Left lung (tissue), 10 donors: ENCODE results near the gene PARG. TPM values are rescaled to one million over a fixed set of nuclear protein-coding genes. Genes with fewer than 3 reads are reported as not detected.
"Not testable (repeated sequence)": the region's sequence is repeated elsewhere in the genome, so short reads cannot be mapped to it uniquely, and the experiment has no call there.

ENCODE experiments used
- ATAC-seq: fragments of 200-7000 bp; cut with Tn5 transposase; one replicate; pipeline ENCODE4 v1.9.1; 2020; ENCODE audit warnings: moderate library complexity
- DNase-seq, 4 donors: peaks; one replicate each; pipeline ENCODE4 v3.0.0-alpha.2; 2013 to 2020
- H3K27ac ChIP-seq, 2 donors: fragments of 200-600 bp; sonication (generic) in 1 of 2; one replicate each; pipeline versions ENCODE4 v1.5.0 to v1.8.0; 2020 to 2021
- H3K27me3 ChIP-seq, 2 donors: fragments of 200-600 bp; sonication (generic) in 1 of 2; one replicate each; pipeline versions ENCODE4 v1.5.0 to v1.8.0; 2020 to 2021
- H3K36me3 ChIP-seq, 2 donors: fragments of 200-600 bp; sonication (generic) in 1 of 2; one replicate each; pipeline versions ENCODE4 v1.5.0 to v1.8.0; 2020 to 2021
- H3K4me1 ChIP-seq, 2 donors: fragments of 200-600 bp; one replicate each; pipeline ENCODE4 v1.8.0; 2021
- H3K4me3 ChIP-seq, 2 donors: fragments of 200-600 bp; sonication (generic) in 1 of 2; one replicate each; pipeline versions ENCODE4 v1.5.0 to v1.8.0; 2020 to 2021; ENCODE audit warnings: mild to moderate bottlenecking in 1 of 2
- H3K9me3 ChIP-seq, 2 donors: fragments of 200-600 bp; sonication (generic) in 1 of 2; one replicate each; pipeline versions ENCODE4 v1.5.0 to v1.8.0; 2020 to 2021
- intact Hi-C, 2 donors: fragments of 100-400 bp; cut with DNase I; formaldehyde crosslinking; loops; one replicate each; pipeline versions ENCODE4 v1.11.2 to v1.14.2; 2022
- polyA plus RNA-seq, 6 donors: library from polyadenylated mRNA; unstranded; fragments of 120-200 nt; gene quantifications; one replicate each; pipeline ENCODE4 v1.2.1, GENCODE V29; 2013; ENCODE audit not compliant: insufficient read length in 6 of 6
- total RNA-seq, 2 donors: library from RNA; stranded (reverse); fragmentation: NEBNext Ultra II Directional; extraction: Animal tissue kit (Norgen Biotek cat#: 25700); gene quantifications; one replicate each; pipeline ENCODE4 v1.2.1, GENCODE V29; 2021
- TF ChIP-seq, protein P1 (sequence below), 2 donors: fragments of 200-600 bp; sonication (generic) in 1 of 2; IDR thresholded peaks; one replicate each; pipeline versions ENCODE4 v1.5.0 to v1.8.0; 2021; ENCODE audit warnings: antibody characterized with exemption in 2 of 2
- donor health status: DM: no; HTN: yes; CAD: no.
- donor health status: DM: no; HTN: no; CAD: no.

PARG gene
- total and polyA plus RNA-seq, 8 donors = 21.5 to 34.4 (median 29.9) TPM

DNA sequence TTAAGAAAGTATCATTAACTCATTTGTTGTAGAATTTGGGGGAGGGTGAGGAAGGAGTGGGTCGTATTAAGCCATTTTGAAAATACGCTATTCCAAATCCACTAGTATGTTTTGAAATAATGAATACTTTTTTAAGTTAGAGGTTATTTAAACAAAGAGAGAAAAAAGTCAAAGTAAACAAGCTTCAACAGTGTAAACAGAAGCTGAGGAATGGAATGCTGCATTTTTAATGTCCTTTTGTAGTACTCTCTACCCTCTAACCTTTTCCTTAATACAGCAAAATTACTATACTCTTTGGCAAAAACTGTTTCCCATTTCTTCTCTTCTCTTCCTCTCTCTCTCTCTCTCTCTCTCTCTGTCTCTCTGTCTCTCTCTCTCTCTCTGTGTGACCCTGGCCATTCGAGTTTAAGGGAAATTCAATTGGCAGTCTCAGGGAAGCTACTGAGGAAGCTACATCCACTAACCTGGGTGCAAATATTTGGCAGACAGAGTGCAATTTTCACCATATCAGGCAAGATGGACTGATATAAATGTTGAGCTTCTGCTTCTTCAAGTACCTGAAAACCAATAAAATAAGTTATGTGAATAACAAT is 57.0 kb downstream of the PARG start:
- intact Hi-C loops, DNase-seq, H3K9me3 ChIP-seq, H3K36me3 ChIP-seq, H3K4me3 ChIP-seq, H3K27me3 ChIP-seq, H3K4me1 ChIP-seq, H3K27ac ChIP-seq: not testable (repeated sequence)
- ATAC-seq = peak; percentile 18

DNA sequence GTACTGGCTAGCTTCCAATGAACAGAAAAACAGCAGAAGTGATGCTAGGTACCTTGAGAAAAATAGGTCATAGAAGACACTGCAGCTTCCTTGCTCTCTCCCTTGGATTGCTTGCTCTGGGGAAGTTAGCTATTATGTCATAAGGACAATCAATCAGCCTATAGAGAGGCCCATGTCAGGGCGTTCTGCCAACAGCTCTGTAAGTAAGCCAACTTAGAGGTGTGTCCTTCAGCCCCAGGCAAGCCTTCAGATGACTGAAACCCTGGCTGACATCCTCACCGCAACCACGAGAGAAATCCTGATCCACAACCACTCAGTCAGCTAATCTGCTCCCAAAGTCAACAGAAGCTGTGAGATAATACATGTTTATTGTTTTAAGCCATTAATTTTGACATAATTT is 58.0 kb downstream of the PARG start:
- H3K27ac ChIP-seq, H3K9me3 ChIP-seq, ATAC-seq, H3K36me3 ChIP-seq, intact Hi-C loops, H3K4me3 ChIP-seq, H3K27me3 ChIP-seq, DNase-seq, H3K4me1 ChIP-seq: not testable (repeated sequence)

DNA sequence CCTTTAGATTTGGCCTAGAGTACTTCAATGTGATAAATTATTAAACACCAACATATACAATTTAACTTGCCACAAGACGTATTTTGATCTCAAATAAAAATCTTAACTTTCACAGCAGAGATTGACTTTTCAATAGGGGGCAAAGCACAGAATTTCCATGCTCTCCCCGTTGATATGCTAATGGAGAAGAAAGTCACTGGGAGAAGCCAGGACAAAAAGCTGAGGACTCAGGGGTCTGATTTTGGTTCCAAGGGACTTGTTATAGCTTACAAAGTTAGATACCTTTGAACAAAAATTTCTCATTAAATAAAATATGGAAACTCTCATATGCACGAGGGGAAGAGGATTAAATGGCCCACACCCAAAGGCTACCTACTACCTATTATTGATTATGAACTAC is 59.5 kb downstream of the PARG start:
- H3K27ac ChIP-seq, H3K9me3 ChIP-seq, H3K27me3 ChIP-seq, ATAC-seq, DNase-seq, intact Hi-C loops, H3K4me3 ChIP-seq, H3K36me3 ChIP-seq, H3K4me1 ChIP-seq: not testable (repeated sequence)

DNA sequence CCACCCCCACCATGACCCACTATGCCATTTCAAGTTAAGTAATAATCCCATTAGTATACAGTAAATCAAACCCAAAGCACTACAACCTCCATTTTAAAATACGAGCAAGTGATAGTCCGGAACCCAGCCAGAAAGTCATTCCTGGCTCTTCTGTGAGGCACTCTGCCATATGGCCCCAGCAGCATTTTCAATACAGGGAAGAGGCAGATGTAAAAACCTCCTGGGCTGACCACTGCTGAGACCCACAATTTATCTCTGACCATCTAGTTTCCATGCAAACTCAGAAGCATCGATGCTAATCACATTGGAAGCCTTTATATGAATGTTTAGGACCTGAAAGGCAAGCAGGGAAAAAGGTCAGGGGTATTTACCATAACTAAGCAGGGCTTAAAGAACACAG is 69.1 kb downstream of the PARG start:
- H3K27ac ChIP-seq, ATAC-seq, H3K4me3 ChIP-seq, H3K27me3 ChIP-seq, H3K36me3 ChIP-seq, H3K9me3 ChIP-seq, H3K4me1 ChIP-seq, DNase-seq, intact Hi-C loops: not testable (repeated sequence)

DNA sequence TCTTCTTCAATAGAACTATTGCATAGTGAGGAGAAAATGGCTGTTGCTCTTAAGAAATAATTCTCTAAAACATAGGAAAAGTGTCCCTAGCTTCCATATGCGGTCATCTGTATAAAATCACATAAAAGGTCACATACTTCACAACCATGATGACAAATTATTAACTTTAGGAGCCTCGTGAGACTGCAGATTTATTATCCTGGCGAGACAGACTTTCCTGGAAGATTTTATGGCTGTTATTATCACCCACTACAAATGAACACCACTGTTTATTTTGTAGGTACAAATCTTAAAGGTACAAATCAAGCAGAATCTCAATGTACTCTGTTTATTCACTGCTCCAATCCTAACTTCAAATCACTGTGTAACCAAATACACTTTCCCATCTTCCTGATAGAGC is 70.4 kb downstream of the PARG start:
- H3K4me3 ChIP-seq, ATAC-seq, H3K9me3 ChIP-seq, H3K36me3 ChIP-seq, intact Hi-C loops, H3K4me1 ChIP-seq, DNase-seq, H3K27ac ChIP-seq, H3K27me3 ChIP-seq: not testable (repeated sequence)

DNA sequence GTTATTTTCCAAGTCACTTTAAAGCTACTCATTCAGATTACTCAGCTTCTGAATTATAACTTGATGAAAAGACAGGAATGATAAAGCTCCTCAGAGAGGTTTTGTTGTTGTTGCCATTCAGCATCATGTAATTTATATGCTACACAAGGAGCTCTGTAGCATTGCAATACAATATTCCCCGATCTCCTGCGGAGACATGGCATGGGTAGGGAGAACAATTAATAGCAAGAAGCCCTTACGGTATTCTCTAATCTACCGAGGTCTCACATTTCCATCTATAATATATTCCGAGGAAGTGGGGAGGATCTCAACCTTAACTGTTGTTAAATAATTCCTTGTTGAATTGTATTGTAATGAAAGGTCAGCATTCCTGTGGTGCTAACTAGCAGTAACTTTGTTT is 81.9 kb downstream of the PARG start:
- intact Hi-C loops, ATAC-seq, H3K36me3 ChIP-seq: not testable (repeated sequence)

DNA sequence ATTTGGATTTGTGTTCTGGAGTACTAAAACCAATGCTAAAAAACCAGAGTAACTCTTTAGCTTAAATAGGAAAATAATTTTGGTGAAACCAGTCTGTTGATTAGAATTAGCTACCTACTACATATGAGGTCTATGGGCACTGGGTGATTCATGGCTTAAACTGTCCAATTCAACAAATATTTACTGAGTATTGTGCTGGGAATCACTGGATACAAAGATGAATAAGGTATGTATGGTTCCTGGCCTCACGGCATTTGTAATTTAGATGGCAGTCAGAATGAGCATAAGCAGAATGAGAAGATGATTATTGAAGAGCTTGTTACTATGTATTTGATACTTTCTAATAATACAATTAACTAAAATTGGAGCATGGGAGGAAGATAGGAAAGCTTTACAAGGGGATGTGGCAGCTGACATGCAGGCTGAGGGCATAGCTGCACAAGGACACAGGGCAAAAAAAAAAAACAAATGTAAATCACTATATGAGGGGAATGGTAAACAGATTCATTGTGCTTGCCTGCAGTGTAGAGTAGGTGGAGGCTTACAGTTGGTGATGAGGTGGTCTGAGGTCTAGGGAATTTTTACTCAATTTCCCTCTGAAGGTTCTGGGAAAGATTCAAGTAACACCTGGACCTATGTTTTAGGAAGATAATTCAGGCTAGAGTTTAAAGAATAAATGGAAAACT is 83.0 kb downstream of the PARG start:
- H3K27ac ChIP-seq, H3K27me3 ChIP-seq, DNase-seq, H3K36me3 ChIP-seq, intact Hi-C loops, H3K4me1 ChIP-seq, H3K9me3 ChIP-seq, ATAC-seq, H3K4me3 ChIP-seq: not testable (repeated sequence)

More for the DNA sequence above, 81.9 kb downstream of the PARG start:
- not testable (repeated sequence) for H3K9me3 ChIP-seq, H3K4me3 ChIP-seq, H3K27ac ChIP-seq, H3K4me1 ChIP-seq, H3K27me3 ChIP-seq, DNase-seq

DNA sequence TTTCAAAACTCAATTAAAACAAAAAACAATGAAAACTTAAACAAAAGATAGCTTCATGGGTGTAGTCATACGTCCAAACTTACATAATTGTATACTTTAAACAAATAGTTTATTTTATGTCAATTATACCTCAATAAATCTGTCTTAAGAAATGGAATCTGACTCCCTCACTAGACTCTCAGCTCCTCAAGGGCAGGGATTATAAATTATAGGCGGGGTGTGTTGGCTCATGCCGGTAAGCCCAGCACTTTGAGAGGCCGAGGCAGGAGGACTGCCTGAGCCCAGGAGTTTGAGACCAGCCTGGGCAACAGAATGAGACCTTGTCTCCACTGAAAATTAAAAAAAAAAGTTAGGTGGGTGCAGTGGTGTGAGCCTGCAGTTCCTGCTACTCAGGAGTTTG is 92.3 kb downstream of the PARG start:
- H3K4me1 ChIP-seq, DNase-seq, H3K27ac ChIP-seq, H3K4me3 ChIP-seq, H3K9me3 ChIP-seq, intact Hi-C loops, ATAC-seq, H3K27me3 ChIP-seq, H3K36me3 ChIP-seq: not testable (repeated sequence)

DNA sequence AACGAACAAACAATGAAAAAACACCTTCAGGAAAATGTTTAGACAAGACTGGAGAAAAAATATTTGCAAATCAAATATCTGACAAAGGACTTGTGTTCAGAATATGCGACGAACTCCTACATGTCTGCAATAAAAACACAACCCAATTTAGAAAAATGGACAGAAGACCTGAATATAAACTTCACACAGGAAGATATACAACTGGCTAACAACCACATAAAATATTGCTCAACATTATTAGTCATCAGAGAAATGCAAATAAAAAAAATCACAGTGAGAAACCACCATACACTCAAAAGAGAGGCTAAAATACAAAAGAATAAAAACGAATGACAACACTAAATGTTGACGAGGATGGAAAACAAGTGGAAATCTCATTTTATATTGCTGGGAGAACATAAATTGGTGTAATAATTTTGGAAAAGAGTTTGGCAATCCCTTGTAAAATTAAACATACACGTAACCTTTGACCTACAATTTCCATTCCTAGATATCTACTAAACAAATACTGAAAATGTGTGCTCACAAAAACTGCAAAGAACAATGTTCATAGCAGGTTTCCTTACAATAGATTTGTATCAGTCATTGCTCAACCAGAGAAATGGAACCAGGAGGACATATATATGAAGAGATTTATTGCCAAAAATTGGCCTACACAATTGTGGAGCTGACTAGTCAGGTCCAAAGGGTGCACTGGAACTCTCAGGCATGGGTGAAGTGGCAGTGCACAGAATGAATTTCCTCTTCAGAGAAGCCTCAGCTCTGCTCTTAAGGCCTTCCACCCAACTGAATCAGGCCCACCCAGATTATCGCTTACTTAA is 96.8 kb downstream of the PARG start:
- H3K27me3 ChIP-seq = no peaks in the 10 kb centered on the region
- no peak for ATAC-seq
- no peak overlapping the region for H3K4me3 ChIP-seq
- intact Hi-C loops = no loop called here
- TF ChIP-seq, protein P1, sequence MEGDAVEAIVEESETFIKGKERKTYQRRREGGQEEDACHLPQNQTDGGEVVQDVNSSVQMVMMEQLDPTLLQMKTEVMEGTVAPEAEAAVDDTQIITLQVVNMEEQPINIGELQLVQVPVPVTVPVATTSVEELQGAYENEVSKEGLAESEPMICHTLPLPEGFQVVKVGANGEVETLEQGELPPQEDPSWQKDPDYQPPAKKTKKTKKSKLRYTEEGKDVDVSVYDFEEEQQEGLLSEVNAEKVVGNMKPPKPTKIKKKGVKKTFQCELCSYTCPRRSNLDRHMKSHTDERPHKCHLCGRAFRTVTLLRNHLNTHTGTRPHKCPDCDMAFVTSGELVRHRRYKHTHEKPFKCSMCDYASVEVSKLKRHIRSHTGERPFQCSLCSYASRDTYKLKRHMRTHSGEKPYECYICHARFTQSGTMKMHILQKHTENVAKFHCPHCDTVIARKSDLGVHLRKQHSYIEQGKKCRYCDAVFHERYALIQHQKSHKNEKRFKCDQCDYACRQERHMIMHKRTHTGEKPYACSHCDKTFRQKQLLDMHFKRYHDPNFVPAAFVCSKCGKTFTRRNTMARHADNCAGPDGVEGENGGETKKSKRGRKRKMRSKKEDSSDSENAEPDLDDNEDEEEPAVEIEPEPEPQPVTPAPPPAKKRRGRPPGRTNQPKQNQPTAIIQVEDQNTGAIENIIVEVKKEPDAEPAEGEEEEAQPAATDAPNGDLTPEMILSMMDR (IDR thresholded peaks at IDR 0.05) = no peak
- H3K36me3 ChIP-seq = peaks cover 0 to 33% of the 10 kb centered on the region in 2 donors
- H3K4me1 ChIP-seq = no peaks in the 10 kb centered on the region
- no peak overlapping the region for H3K27ac ChIP-seq
- no peak for DNase-seq
- H3K9me3 ChIP-seq = no peaks in the 10 kb centered on the region

DNA sequence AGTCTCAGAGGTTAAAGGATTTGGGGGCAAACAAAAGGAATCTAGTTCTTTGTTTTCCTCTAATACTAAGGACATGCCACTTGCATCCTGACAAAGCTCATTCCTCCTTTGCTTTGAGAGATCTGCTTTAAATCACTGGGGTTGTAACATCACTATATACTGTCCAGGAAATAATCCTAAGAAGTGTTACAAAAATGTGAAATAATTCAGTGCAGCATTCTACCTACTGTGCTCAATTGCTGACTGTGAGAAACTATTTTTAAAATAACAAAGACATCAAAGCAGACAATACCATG is 99.5 kb downstream of the PARG start:
- H3K9me3 ChIP-seq, H3K4me3 ChIP-seq, H3K4me1 ChIP-seq, H3K27ac ChIP-seq, H3K27me3 ChIP-seq, DNase-seq, intact Hi-C loops, ATAC-seq: not testable (repeated sequence)
- H3K36me3 ChIP-seq = peaks cover 0 to 48% of the 10 kb centered on the region in 2 donors
